GM04504 (cell line): ENCODE data around the gene TFF2.

Experiments used
- DNase-seq: peaks from one replicate; pipeline ENCODE4 v3.0.0-alpha.2; 2012; ENCODE audit warnings: low read depth

TFF2 gene

GRCh38 chr21:42346866-42347600 is 3.8 kb downstream of the TFF2 start:
- DNase-seq: no peak

DNA sequence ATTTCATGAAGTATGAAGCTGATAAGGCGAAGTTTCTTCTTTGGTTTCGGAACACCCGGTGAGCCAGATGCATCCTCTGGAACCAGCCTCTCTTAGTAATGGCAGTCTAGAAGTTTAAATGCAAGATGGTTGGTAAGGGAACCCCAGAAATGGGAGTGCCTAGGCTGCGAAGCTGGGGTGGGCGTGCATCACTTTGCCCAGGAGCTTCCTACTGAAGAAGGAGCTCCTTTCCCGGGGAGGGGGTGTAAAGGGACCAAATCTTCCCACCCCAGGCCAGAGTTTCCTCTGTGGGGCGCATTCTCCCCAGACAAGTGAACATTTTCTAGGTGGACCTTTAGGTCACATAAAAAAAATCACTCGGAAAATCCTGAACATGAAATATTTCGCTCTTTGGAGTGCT is 4.4 kb downstream of the TFF2 start:
- DNase-seq: no peak

GRCh38 chr21:42344631-42345030 is 6.2 kb downstream of the TFF2 start:
- no peak for DNase-seq

GRCh38 chr21:42343963-42344510 is 6.8 kb downstream of the TFF2 start:
- DNase-seq: no peak

DNA sequence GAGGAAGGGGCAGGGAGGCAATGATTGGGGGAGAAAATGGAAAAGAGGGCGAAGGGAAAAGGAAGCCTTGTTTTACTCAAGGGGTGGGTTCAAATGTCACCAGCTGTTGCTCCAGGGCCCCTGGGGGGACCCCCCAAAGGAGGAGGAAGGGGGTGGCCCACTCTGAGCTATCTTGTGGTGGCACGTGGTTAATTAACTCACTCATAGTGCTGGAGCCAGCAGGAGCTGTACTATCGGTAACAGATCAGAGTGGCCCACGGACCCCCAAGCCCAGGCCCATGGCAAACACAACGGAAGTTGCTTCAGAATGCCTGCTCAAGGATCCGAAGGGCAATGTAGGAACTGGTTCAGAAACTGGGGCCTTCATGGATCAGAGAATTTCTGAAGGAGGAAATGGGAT is 7.2 kb downstream of the TFF2 start:
- DNase-seq: no peak

- DNase-seq: no peak
These were observed 7.7 kb downstream of the TFF2 start for GRCh38 chr21:42343101-42343500.

DNA sequence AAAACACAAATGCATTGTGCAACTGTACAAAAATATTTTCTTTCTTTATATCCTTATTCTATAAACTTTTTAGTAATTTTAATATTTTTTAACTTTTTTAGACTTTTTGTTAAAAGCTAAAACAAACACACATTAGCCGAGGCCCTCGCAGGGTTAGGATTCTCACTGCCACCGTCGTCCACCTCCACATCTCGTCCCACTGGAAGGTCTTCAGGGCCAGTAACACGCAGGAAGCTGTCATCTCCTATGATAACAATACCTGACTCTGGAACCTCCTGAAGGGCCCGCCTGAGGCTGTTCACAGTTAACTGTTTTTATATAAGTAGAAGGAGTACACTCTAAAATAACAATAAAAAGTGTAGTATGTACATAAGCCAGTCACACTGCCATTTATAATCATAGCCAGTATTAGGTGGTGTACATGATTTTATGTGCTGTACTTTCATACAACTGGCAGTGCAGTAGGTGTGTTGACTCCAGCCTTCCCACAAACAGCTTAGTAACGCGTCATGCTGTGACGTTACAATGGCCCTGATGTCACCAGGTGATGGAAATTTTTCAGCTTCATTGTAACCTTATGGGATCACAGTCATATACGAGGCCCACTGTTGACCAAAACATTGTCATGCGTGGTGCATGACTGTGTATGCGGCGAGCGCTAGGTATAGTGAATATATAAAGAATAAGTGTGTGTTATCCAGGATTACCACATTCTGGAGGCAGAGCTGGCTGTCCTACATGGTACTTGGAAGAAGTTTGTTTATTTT is 8.8 kb downstream of the TFF2 start:
- DNase-seq: no peak

DNA sequence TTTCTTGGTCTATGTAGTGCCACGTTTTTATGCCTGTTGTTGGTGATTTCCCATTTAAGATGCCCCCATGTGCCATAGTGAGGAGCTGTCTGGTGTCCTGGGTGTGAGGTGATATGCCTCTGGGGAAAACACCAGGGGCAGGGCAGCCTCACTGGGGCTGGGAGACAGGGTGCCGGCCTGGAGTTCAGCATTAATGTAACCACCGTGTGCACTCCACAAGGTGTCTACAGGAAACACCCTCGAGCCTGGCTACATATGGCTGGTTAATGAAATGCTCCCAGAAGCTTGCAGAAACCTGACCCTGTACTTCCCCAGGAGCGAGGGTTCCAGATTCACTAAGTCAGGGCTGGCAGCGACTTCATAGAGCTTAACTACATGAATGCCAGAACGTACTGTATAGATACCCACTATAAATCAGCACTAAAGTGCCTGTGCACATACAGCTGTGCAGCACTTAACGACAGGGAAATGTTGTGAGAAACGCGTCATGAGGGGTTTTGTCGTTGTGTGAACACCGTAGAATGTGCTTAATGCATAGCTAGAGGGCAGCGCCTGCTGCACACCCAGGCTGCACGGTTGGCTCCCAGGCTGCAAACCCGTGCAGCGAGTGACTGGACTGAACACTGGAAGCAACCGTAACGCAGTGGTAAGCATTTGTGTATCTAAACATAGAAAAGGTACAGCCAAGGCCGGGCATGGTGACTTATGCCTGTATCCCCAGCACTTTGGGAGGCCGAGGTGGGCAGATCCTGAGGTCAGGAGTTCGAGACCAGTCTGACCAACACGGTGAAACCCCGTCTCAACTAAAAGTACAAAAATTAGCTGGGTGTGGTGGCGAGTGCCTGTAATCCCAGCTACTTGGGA is 10.4 kb downstream of the TFF2 start:
- no peak for DNase-seq

DNA sequence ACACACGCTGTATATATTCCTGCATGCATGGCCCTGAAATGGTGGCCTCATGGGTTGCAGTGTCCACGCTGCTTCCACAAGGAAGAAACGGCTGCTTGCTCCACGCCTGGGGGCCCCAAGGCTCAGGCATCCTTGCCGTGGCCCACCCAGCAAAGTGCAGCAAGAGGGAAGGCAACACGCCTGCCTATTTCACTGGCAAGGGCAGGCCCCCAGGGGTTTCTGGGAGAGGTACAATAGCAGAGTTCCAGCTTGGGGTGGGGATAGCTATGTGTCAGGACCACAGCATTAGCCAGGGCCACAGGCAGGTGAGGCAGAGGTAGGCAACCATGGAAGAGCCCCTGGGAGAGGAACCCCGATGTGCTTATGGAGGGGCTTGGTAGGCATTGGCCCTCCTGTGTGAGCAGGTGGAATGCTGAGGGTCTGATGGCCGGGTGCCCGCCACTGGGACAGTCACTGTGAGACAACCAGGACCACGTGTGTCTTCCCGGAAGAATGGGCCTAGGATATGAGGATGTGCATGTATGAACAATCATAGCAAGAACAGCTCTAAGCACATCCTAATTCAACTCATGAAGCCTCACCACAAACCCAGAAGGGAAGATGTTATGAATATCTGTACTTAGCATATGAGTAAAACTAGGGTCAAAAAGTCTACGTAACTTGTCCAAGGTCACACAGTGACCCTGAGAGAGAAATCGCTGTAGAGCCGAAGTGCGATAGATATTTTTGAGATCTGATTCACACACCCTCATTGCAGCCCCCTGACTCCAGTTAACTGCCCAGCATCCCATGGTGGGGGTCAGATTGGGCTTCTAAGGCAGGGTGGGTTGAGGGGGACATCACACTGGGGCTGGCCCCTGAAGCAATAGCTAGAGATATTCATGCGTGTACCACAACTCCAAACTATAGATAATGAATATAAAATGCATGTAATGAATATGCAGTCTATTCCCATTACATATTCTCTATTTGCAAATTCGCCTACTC is 11.8 kb downstream of the TFF2 start:
- DNase-seq: no peak

DNA sequence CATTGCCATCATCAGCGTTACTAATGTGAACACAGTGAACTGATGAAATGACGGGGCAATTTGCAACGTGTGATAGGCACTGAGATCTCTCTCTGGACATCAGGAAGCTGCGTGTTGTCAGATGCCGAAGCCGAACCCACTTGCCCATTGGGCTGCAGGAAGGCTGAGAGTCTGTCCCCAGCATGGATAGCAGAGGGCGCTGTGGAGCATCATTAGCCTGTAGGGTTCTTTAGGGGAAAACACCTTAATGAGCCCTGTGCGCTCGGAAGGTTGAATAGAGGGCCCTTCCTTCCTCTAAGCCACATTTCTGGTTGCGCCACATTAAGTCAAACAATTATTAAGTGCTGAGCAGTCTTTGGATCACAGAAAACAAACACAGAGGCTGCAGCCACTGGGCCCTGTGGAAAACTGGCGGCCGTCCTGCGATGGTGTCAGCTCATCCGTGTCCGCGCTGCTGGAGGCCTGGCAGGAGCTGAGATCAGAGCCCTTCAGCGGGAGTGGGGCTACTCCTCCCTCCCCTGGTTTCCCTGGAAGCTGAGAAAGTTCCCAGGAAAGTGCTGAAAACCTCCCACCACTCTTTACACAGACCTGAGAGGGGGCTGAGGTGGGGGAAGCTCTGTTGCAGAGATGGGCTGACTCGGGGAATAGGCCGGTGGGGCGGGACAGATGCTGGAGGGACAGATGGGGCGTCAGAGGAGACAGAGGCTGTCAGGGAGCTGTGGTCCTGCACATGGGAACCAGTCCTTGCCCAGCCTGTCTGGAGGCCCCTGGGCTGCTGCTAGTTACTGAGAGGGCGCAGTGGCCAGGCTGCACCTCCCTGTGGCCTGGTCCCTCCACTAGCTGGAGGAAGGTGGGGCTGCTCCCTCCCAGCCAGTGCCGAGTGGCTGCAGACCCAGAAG is 12.7 kb downstream of the TFF2 start:
- peak; percentile 4 for DNase-seq

DNA sequence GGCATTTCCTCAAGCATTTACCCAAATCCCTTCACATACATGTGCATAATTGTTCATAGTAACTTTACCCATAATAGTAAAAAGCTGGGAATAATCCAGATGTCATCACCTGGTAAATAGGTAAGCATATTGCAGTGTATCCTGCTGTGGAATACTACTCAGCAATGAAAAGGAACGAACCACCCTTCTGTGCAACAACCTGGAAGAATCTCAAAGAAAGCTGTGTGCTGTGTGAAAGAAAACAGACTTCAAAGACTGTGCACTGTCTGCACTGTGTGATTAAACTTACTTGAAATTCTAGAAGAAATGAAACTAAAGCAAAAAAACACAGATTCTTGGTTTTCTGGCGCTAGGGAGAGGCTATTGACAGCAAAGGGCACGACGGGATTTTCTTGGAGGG is 13.5 kb downstream of the TFF2 start:
- no peak for DNase-seq

DNA sequence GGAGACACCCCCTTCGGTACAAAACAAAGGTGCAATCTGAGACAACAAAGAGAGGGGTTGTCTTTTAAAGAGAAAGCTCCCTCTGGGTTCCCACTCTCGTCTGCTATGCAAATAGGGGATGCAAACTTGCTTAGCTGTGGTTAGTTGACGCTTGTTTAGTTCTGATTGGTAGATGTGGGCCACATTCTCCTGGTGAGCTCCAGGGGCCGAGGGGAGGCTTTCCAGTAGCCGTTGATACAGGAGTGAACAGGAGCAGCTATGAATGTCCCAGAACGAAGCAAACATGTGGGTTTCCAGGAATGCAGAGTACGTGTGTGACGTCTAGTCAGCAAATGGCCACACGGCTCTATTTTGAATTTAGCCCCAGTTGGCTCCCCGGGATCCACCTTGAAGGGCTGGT is 14.7 kb downstream of the TFF2 start:
- no peak for DNase-seq

DNA sequence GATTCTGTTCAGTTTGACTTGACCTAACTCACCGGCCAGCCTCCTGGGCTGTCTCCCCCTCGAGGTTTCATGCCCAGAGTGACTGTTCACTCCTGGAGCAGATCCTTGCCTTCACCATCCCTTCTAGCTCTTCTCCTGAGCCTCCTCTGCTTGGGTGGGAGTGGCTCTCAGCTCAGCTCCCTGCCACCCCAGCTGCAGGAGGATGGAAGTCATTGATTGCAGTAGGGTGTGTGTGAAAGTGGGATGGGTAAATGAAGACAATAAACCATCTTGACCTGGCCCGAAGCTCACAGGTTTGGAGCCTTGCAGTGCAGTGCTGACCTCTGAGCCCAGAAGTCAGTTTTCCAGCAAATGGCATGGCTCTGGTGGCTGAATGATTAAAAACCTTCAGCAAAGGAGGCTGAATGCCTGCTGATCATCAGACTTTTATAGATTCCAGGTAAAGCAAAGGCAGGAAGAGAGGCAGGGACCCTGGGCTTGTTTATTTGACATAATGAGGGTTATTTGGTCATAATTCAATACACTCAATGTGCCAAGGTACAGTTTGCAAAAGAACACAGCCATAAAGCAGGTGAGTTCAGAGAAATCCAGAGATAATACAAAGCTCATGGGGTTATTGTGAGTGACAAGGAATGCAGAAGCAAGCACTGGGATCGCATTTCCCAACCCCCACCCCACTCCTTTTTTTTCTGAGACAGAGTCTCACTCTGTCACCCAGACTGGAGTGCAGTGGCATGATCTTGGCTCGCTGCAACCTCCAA is 18.1 kb downstream of the TFF2 start:
- no peak for DNase-seq

GRCh38 chr21:42331660-42332059 is 19.1 kb downstream of the TFF2 start:
- DNase-seq: no peak

- DNase-seq: no peak
These were observed 20.1 kb downstream of the TFF2 start for GRCh38 chr21:42330380-42331371.

- DNase-seq: no peak
These were observed 25.9 kb downstream of the TFF2 start for GRCh38 chr21:42324896-42325295.

GRCh38 chr21:42321845-42322244 is 28.9 kb downstream of the TFF2 start:
- no peak for DNase-seq

- DNase-seq: no peak
These were observed 29.6 kb downstream of the TFF2 start for GRCh38 chr21:42321231-42321630.
